GM18873 (cell line): ENCODE results near the gene FBXO47.

ENCODE experiments used
- ATAC-seq: cut with Tn5 transposase; IDR thresholded peaks from one replicate; pipeline ENCODE4 v1.9.1; 2021; ENCODE audit warnings: mild to moderate bottlenecking, moderate library complexity, moderate number of reproducible peaks; ENCODE audit not compliant: unreplicated experiment, low FRiP score

Gene FBXO47

GRCh38 chr17:38906460-38907228 lies 60.6 kb downstream of the FBXO47 start:
- no peak for ATAC-seq

GRCh38 chr17:38905375-38905774 lies 61.8 kb downstream of the FBXO47 start:
- ATAC-seq: no peak

- no peak for ATAC-seq
These were observed 62.3 kb downstream of the FBXO47 start for GRCh38 chr17:38904892-38905291.

GRCh38 chr17:38903404-38903803 lies 63.8 kb downstream of the FBXO47 start:
- no peak for ATAC-seq

GRCh38 chr17:38900978-38901656 lies 66.1 kb downstream of the FBXO47 start:
- ATAC-seq: no peak

- ATAC-seq: no peak
These were observed 67.8 kb downstream of the FBXO47 start for GRCh38 chr17:38899421-38899820.

GRCh38 chr17:38898812-38899348 lies 68.3 kb downstream of the FBXO47 start:
- ATAC-seq: no peak

- ATAC-seq: no peak
These were observed 68.9 kb downstream of the FBXO47 start for GRCh38 chr17:38898291-38898679.

GRCh38 chr17:38897671-38898290 lies 69.4 kb downstream of the FBXO47 start:
- no peak for ATAC-seq

- ATAC-seq: no peak
These were observed 70.0 kb downstream of the FBXO47 start for GRCh38 chr17:38897176-38897575.

- ATAC-seq: no peak
These were observed 70.8 kb downstream of the FBXO47 start for GRCh38 chr17:38896346-38896954.

- no peak for ATAC-seq
These were observed 72.9 kb downstream of the FBXO47 start for GRCh38 chr17:38894276-38894675.

- ATAC-seq: no peak
These were observed 73.6 kb downstream of the FBXO47 start for GRCh38 chr17:38893607-38894006.

- no peak for ATAC-seq
These were observed 74.1 kb downstream of the FBXO47 start for GRCh38 chr17:38893113-38893512.

- ATAC-seq: no peak
These were observed 74.6 kb downstream of the FBXO47 start for GRCh38 chr17:38892620-38893019.

GRCh38 chr17:38892083-38892482 lies 75.1 kb downstream of the FBXO47 start:
- no peak for ATAC-seq

GRCh38 chr17:38891441-38891840 lies 75.8 kb downstream of the FBXO47 start:
- no peak for ATAC-seq

GRCh38 chr17:38890410-38890746 lies 76.8 kb downstream of the FBXO47 start:
- ATAC-seq: no peak

GRCh38 chr17:38889745-38890409 lies 77.3 kb downstream of the FBXO47 start:
- ATAC-seq: no peak

- ATAC-seq: no peak
These were observed 78.4 kb downstream of the FBXO47 start for GRCh38 chr17:38888842-38889241.

GRCh38 chr17:38886643-38887010 lies 80.6 kb downstream of the FBXO47 start:
- no peak for ATAC-seq
